GM21576 (cell line): Measurements from ENCODE around the gene LEKR1.
A peak's percentile ranks its signal among the peaks of the same experiment; 100 is the strongest.
"Not testable (repeated sequence)": the region's sequence is repeated elsewhere in the genome, so short reads cannot be mapped to it uniquely, and the experiment has no call there.

Experiments
- ATAC-seq: cut with Tn5 transposase; IDR thresholded peaks from one replicate; pipeline ENCODE4 v1.9.1; 2021; ENCODE audit warnings: mild to moderate bottlenecking, moderate library complexity; ENCODE audit not compliant: unreplicated experiment

The LEKR1 gene

GRCh38 chr3:156897851-156898250 lies 71.7 kb downstream of the LEKR1 start:
- not testable (repeated sequence) for ATAC-seq

DNA sequence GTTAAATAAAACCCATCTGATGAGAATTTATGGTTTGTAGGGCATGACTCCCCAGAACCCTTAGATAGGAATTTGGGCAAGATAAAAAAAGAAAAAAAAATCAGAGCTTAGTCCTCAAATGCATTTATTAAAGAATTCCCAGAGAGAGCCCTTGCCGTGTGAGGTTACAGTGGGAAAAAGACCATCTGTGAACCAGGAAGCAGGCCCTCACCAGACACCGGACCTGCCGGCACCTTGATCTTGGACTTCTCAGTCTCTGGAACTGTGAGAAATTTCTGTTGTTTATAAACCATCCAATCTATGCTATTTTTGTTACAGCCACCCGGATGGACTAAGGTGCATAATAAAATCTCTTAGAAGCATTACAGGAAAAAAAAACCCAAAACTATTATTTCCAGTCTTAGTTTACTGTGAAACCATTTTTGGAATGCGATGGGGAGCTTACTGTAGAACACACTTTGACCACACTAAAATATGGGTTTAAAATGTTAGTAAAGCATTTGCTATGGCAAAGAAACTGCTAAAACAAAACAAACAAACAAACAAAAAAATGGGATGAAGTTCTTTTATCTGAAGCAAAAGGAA lies 72.2 kb downstream of the LEKR1 start:
- no peak for ATAC-seq

DNA sequence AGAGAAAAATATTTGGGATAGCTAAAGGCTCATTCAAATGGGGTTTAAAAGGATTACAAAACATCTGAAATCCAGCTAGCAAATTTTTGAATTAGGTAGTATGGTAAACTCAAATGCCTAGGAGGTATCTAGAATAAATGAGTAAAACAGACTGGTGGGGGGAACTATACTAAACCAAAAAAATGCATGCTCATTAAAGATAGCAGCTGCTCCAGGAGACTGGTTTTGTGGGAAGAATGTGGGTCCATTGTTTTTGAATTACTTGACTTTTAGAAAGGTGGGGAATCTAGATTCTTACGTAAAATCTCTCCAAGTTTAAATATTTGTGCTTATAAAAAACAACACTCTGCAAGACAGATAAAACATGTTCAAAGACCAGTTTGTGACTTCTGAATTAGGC lies 73.8 kb downstream of the LEKR1 start:
- no peak for ATAC-seq

DNA sequence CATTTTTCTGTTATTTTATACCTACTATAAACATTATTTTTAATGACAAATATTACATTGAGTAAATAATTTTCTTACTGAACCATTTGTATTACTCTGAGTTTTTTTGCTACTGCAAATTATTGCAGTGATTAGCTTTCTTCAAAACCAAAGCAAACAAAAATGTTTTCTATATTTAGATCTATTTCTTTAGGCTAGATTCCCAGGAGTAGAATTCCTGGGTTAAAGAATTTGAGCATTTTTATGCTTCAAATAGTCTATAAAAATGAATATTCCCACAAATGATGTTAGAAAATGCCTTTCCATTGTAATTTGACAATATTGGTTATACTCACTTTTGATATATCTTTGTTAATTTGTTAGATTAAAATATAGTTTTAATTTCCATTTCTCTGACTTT lies 76.8 kb downstream of the LEKR1 start:
- no peak for ATAC-seq

- no peak for ATAC-seq
Measured at GRCh38 chr3:156906275-156906674, 80.1 kb downstream of the LEKR1 start.

GRCh38 chr3:156908398-156908797 lies 82.2 kb downstream of the LEKR1 start:
- ATAC-seq, result no peak

- ATAC-seq, result no peak
Measured at GRCh38 chr3:156910022-156910421, 83.9 kb downstream of the LEKR1 start.

- ATAC-seq, result not testable (repeated sequence)
Measured at GRCh38 chr3:156910831-156911230, 84.7 kb downstream of the LEKR1 start.

DNA sequence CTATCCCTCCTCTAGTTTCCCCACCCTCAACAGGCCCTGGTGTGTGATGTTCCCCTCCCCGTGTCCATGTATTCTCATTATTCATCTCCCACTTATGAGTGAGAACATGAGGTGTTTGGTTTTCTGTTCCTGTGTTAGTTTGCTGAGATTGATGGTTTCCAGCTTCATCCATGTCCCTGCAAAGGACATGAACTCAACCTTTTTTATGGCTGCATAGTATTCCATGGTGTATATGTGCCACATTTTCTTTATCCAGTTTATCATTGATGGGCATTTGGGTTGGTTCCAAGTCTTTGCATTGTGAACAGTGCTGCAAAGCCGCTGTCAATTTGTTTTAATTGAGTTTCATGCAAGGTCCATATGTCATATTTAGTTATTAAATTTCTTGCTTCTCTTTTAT lies 88.1 kb downstream of the LEKR1 start:
- ATAC-seq, result not testable (repeated sequence)

DNA sequence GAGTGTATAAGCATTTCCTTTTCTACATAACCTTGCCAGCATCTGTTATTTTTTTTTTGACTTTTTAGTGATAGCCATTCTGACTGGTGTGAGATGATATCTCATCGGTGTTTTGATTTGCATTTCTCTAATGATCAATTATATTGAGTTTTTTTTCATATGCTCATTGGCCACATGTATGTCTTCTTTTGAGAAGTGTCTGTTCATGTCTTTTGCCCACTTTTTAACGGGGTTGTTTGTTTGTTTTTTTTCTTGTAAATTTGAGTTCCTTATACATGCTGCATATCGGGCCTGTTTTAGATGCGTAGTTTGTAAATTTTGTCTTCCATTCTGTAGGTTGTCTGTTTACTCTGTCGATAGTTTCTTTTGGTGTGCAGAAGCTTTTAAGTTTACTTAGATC lies 89.2 kb downstream of the LEKR1 start:
- ATAC-seq, result no peak

DNA sequence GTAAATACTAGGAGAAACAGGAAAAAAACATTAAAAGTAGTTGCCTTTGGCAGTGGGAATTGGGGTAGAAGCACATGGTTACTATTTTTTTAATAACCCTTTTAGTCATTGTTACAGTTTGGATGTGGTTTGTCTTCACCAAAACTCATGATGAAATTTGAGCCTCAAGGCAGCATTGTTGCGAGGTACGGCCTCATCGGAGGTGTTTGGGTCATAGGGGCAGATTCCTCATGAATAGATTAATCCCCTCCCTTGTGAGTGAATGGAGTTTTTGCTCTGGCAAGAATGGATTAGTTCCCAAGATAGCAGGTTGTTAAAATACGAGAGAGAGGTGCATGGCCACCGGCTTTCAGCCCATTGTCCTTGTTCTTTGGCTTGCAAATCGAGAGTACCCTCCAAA lies 92.6 kb downstream of the LEKR1 start:
- no peak for ATAC-seq

DNA sequence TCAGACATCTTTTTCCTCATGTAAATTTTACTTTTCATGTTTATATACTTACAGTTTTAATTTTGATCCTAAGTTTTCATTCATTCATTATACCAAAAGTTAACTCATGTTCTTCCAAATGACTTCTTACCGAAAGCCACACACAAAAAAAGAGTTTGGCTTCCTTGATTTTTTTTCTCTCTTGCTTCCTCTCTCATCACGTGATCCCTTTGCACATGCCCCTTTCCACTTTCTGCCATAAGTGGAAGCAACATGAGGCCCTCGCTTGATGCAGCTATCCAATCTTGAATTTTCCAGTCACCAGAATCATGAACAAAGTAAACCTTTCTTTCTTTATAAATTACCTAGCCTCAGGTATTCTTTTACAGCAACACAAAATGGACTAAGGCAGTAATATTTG lies 93.7 kb downstream of the LEKR1 start:
- ATAC-seq, result no peak

DNA sequence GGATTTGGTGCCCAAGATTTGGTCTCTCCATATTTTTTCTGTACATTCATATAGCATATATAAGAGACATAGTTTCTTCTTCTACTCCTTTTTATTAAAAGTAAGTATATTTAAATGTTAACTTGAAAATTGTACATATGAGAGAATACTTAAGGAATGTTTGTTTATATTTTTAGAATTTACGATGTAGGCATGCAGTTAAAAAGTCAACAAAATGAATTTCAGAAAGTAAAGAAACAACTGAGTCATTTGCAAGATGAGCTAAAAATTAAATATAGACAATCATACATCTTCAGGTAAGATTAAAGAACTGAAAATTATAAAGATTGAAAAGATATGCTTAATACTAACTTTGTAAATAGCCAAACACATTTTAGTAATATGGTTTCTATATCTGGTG lies 94.2 kb downstream of the LEKR1 start:
- no peak for ATAC-seq

DNA sequence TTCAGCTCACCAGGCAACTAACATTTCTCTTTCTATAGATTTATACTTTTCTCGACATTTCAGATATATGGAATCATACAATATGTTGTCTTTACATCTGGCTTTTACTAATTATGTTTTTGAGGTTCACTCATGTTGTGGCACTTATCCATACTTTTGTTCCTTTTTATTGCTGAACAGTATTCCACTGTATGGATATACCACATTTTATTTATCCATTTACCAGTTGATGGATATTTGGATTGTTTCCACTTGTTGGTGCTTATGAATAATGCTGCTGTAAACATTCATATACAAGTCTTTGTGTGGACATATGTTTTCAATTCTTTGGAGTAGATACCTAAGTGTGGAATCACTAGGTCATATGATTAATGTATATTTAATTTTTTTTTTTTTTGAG lies 97.2 kb downstream of the LEKR1 start:
- ATAC-seq, result no peak

GRCh38 chr3:156938724-156939123 lies 112.6 kb downstream of the LEKR1 start:
- ATAC-seq, result no peak

- no peak for ATAC-seq
Measured at GRCh38 chr3:156939315-156939714, 113.2 kb downstream of the LEKR1 start.

GRCh38 chr3:156941311-156941710 lies 115.2 kb downstream of the LEKR1 start:
- ATAC-seq, result no peak

- no peak for ATAC-seq
Measured at GRCh38 chr3:156948402-156949210, 122.5 kb downstream of the LEKR1 start.

DNA sequence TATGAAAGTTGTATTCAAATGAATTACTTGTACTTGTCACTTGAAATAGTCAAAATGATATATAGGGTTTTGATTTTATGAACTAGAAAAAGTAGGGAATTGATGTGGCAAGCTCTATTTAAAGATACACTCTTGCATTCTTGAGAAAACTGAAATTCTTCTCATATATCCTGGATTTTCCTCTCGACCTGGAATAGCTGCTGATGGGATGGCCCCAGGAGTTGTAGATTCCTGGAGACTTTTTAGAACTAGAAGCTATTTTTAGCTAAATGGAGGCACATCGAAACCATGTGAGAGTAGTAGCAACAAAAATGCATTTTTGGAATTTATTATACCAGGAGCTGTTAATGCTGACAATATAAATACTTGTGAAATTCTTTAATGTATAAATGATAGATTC lies 125.9 kb downstream of the LEKR1 start:
- ATAC-seq, result no peak

DNA sequence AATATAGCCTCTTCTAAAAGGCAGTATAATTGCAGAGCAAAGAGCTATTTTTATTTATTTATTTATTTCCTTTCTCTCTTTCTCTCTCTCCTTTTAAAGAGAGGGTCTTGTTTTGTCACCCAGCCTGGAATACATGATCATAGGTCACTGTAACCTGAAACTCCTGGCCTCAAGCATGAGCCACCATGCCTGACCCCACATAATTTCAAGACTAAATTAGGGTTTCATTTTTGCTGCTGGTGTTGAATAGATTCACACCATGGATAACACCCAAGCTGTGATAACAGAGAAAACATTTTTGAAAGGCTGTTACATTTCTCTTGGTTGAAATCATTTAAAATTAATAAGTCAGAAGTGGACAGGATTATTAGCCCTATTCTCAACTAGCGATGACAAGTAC lies 131.6 kb downstream of the LEKR1 start:
- peak; percentile 94 for ATAC-seq

GRCh38 chr3:156963096-156963495 lies 136.9 kb downstream of the LEKR1 start:
- no peak for ATAC-seq

- ATAC-seq, result no peak
Measured at GRCh38 chr3:156964577-156964976, 138.4 kb downstream of the LEKR1 start.

- ATAC-seq, result not testable (repeated sequence)
Measured at GRCh38 chr3:156966349-156966748, 140.2 kb downstream of the LEKR1 start.
